Measurements from ENCODE around the gene TRAPPC8.

The TRAPPC8 gene

GRCh38 chr18:31863103-31863502 lies 79.8 kb downstream of the TRAPPC8 start:
- H3K27ac ChIP-seq (replicated peaks; ENCODE audit: low read length): no peak overlapping the region
- WGBS, 2 donors (ENCODE audit: extremely low coverage in 2 of 2, insufficient read length in 2 of 2, insufficient replicate concordance in 1 of 2): no CpG with 5 or more reads among the region's 1 CpG
- no peak overlapping the region for H2BK5ac ChIP-seq (ENCODE audit: low read length)
- no peak overlapping the region for H3K4ac ChIP-seq (ENCODE audit: low read length)
- no peak overlapping the region for H2AK5ac ChIP-seq (ENCODE audit: low read depth, low read length)
- no peak overlapping the region for H2BK15ac ChIP-seq (ENCODE audit: low read length)
- H2AFZ ChIP-seq (ENCODE audit: low read length): no peak overlapping the region
- no peak overlapping the region for H3K23ac ChIP-seq (ENCODE audit: low read depth, low read length, poor library complexity)
- no peak overlapping the region for H3K14ac ChIP-seq (ENCODE audit: low read length)
- H3K4me1 ChIP-seq (ENCODE audit: control insufficient read depth in 2 of 2, insufficient read depth in 1 of 2, low read depth in 1 of 2, low read length in 2 of 2): no peaks in the 10 kb centered on the region
- H4K91ac ChIP-seq (ENCODE audit: low read depth, low read length, poor library complexity): no peak overlapping the region
- H3K18ac ChIP-seq (ENCODE audit: low read length): no peak overlapping the region
- no peak overlapping the region for H2BK120ac ChIP-seq (ENCODE audit: low read depth, low read length)
- no peak overlapping the region for H2BK12ac ChIP-seq (ENCODE audit: low read length)
- peaks cover 2 to 90% of the 10 kb centered on the region in 2 donors for H3K36me3 ChIP-seq (replicated peaks in 1 of 2; ENCODE audit: control insufficient read depth in 2 of 2, insufficient read depth in 2 of 2, low read length in 2 of 2)
- no peak for DNase-seq (ENCODE audit: low spot score)
- no peak overlapping the region for H3K4me3 ChIP-seq (ENCODE audit: low read length in 2 of 2)
- H3K79me1 ChIP-seq (ENCODE audit: low read depth, low read length): no peaks in the 10 kb centered on the region
- H3K27me3 ChIP-seq (ENCODE audit: control insufficient read depth in 3 of 3, insufficient read depth in 3 of 3, low read depth in 1 of 3, low read length in 3 of 3): no peaks in the 10 kb centered on the region
- no peak overlapping the region for H4K8ac ChIP-seq (ENCODE audit: low read depth, low read length)
- no peak overlapping the region for H3K9ac ChIP-seq (ENCODE audit: low read depth, low read length, poor library complexity)
- H3K4me2 ChIP-seq (ENCODE audit: insufficient read depth, low read length, poor library complexity, severe bottlenecking): no peak overlapping the region
- no peaks in the 10 kb centered on the region for H3K9me3 ChIP-seq (replicated peaks in 1 of 2; ENCODE audit: control insufficient read depth in 2 of 2, insufficient read depth in 1 of 2, low read depth in 1 of 2, low read length in 2 of 2)

GRCh38 chr18:31860488-31860887 lies 82.4 kb downstream of the TRAPPC8 start:
- H3K36me3 ChIP-seq (replicated peaks in 1 of 2; ENCODE audit: control insufficient read depth in 2 of 2, insufficient read depth in 2 of 2, low read length in 2 of 2): peaks cover 5 to 92% of the 10 kb centered on the region in 2 donors

GRCh38 chr18:31857526-31858106 lies 85.3 kb downstream of the TRAPPC8 start:
- Histone ChIP-seq H3K4me1 (ENCODE audit: control insufficient read depth in 2 of 2, insufficient read depth in 1 of 2, low read depth in 1 of 2, low read length in 2 of 2) (no peaks in the 10 kb centered on the region), H3K79me1 (ENCODE audit: low read depth, low read length) (no peaks in the 10 kb centered on the region), H2AK5ac (ENCODE audit: low read depth, low read length) (no peak overlapping the region), H3K27me3 (ENCODE audit: control insufficient read depth in 3 of 3, insufficient read depth in 3 of 3, low read depth in 1 of 3, low read length in 3 of 3) (no peaks in the 10 kb centered on the region), H3K4ac (ENCODE audit: low read length) (no peak overlapping the region), H3K23ac (ENCODE audit: low read depth, low read length, poor library complexity) (no peak overlapping the region), H3K4me2 (ENCODE audit: insufficient read depth, low read length, poor library complexity, severe bottlenecking) (no peak overlapping the region), H3K9me3 (replicated peaks in 1 of 2; ENCODE audit: control insufficient read depth in 2 of 2, insufficient read depth in 1 of 2, low read depth in 1 of 2, low read length in 2 of 2) (no peaks in the 10 kb centered on the region), H2AFZ (ENCODE audit: low read length) (no peak overlapping the region), H3K18ac (ENCODE audit: low read length) (no peak overlapping the region), H4K91ac (ENCODE audit: low read depth, low read length, poor library complexity) (no peak overlapping the region), H3K14ac (ENCODE audit: low read length) (no peak overlapping the region), H3K27ac (replicated peaks; ENCODE audit: low read length) (no peak overlapping the region), H2BK15ac (ENCODE audit: low read length) (no peak overlapping the region), H2BK12ac (ENCODE audit: low read length) (no peak overlapping the region), H3K36me3 (replicated peaks in 1 of 2; ENCODE audit: control insufficient read depth in 2 of 2, insufficient read depth in 2 of 2, low read length in 2 of 2) (peaks cover 3 to 90% of the 10 kb centered on the region in 2 donors), H3K4me3 (ENCODE audit: low read length in 2 of 2) (no peak overlapping the region), H2BK120ac (ENCODE audit: low read depth, low read length) (no peak overlapping the region), H3K9ac (ENCODE audit: low read depth, low read length, poor library complexity) (no peak overlapping the region), H4K8ac (ENCODE audit: low read depth, low read length) (no peak overlapping the region), H2BK5ac (ENCODE audit: low read length) (no peak overlapping the region)
- DNase-seq (ENCODE audit: low spot score): no peak
- no CpG with 5 or more reads among the region's 6 CpGs for WGBS, 2 donors (ENCODE audit: extremely low coverage in 2 of 2, insufficient read length in 2 of 2, insufficient replicate concordance in 1 of 2)

More at GRCh38 chr18:31860488-31860887, 82.4 kb downstream of the TRAPPC8 start:
- Histone ChIP-seq H3K4me1 (ENCODE audit: control insufficient read depth in 2 of 2, insufficient read depth in 1 of 2, low read depth in 1 of 2, low read length in 2 of 2) (no peaks in the 10 kb centered on the region), H4K8ac (ENCODE audit: low read depth, low read length) (no peak overlapping the region), H3K9me3 (replicated peaks in 1 of 2; ENCODE audit: control insufficient read depth in 2 of 2, insufficient read depth in 1 of 2, low read depth in 1 of 2, low read length in 2 of 2) (no peaks in the 10 kb centered on the region), H3K14ac (ENCODE audit: low read length) (no peak overlapping the region), H2AFZ (ENCODE audit: low read length) (no peak overlapping the region), H3K4ac (ENCODE audit: low read length) (no peak overlapping the region), H3K27me3 (ENCODE audit: control insufficient read depth in 3 of 3, insufficient read depth in 3 of 3, low read depth in 1 of 3, low read length in 3 of 3) (no peaks in the 10 kb centered on the region), H3K79me1 (ENCODE audit: low read depth, low read length) (no peaks in the 10 kb centered on the region), H3K4me3 (ENCODE audit: low read length in 2 of 2) (no peak overlapping the region), H2AK5ac (ENCODE audit: low read depth, low read length) (no peak overlapping the region), H3K4me2 (ENCODE audit: insufficient read depth, low read length, poor library complexity, severe bottlenecking) (no peak overlapping the region), H2BK12ac (ENCODE audit: low read length) (no peak overlapping the region), H2BK15ac (ENCODE audit: low read length) (no peak overlapping the region), H3K9ac (ENCODE audit: low read depth, low read length, poor library complexity) (no peak overlapping the region), H2BK5ac (ENCODE audit: low read length) (no peak overlapping the region), H2BK120ac (ENCODE audit: low read depth, low read length) (no peak overlapping the region), H4K91ac (ENCODE audit: low read depth, low read length, poor library complexity) (no peak overlapping the region), H3K27ac (replicated peaks; ENCODE audit: low read length) (no peak overlapping the region), H3K23ac (ENCODE audit: low read depth, low read length, poor library complexity) (no peak overlapping the region), H3K18ac (ENCODE audit: low read length) (no peak overlapping the region)
- no peak for DNase-seq (ENCODE audit: low spot score)

GRCh38 chr18:31850844-31851243 lies 92.1 kb downstream of the TRAPPC8 start:
- H3K36me3 ChIP-seq (replicated peaks in 1 of 2; ENCODE audit: control insufficient read depth in 2 of 2, insufficient read depth in 2 of 2, low read length in 2 of 2): peaks cover 1 to 92% of the 10 kb centered on the region in 2 donors
- no peak overlapping the region for H2BK120ac ChIP-seq (ENCODE audit: low read depth, low read length)
- H3K27me3 ChIP-seq (ENCODE audit: control insufficient read depth in 3 of 3, insufficient read depth in 3 of 3, low read depth in 1 of 3, low read length in 3 of 3): no peaks in the 10 kb centered on the region
- no peak overlapping the region for H3K9ac ChIP-seq (ENCODE audit: low read depth, low read length, poor library complexity)
- H3K4me3 ChIP-seq (ENCODE audit: low read length in 2 of 2): no peak overlapping the region
- no peak overlapping the region for H2AFZ ChIP-seq (ENCODE audit: low read length)
- no peak for DNase-seq (ENCODE audit: low spot score)
- H2BK5ac ChIP-seq (ENCODE audit: low read length): no peak overlapping the region
- H3K27ac ChIP-seq (replicated peaks; ENCODE audit: low read length): no peak overlapping the region
- H4K8ac ChIP-seq (ENCODE audit: low read depth, low read length): no peak overlapping the region
- H3K79me1 ChIP-seq (ENCODE audit: low read depth, low read length): no peaks in the 10 kb centered on the region
- no peak overlapping the region for H4K91ac ChIP-seq (ENCODE audit: low read depth, low read length, poor library complexity)
- H3K9me3 ChIP-seq (replicated peaks in 1 of 2; ENCODE audit: control insufficient read depth in 2 of 2, insufficient read depth in 1 of 2, low read depth in 1 of 2, low read length in 2 of 2): no peaks in the 10 kb centered on the region
- H3K4ac ChIP-seq (ENCODE audit: low read length): no peak overlapping the region
- H3K18ac ChIP-seq (ENCODE audit: low read length): no peak overlapping the region
- no peak overlapping the region for H3K14ac ChIP-seq (ENCODE audit: low read length)
- no peak overlapping the region for H3K23ac ChIP-seq (ENCODE audit: low read depth, low read length, poor library complexity)
- WGBS, 2 donors (ENCODE audit: extremely low coverage in 2 of 2, insufficient read length in 2 of 2, insufficient replicate concordance in 1 of 2): no CpG with 5 or more reads among the region's 1 CpG
- H2BK15ac ChIP-seq (ENCODE audit: low read length): no peak overlapping the region
- H3K4me1 ChIP-seq (ENCODE audit: control insufficient read depth in 2 of 2, insufficient read depth in 1 of 2, low read depth in 1 of 2, low read length in 2 of 2): no peaks in the 10 kb centered on the region
- H2AK5ac ChIP-seq (ENCODE audit: low read depth, low read length): no peak overlapping the region
- no peak overlapping the region for H2BK12ac ChIP-seq (ENCODE audit: low read length)
- H3K4me2 ChIP-seq (ENCODE audit: insufficient read depth, low read length, poor library complexity, severe bottlenecking): no peak overlapping the region

Measured in neuronal stem cell (in vitro differentiated cells).